ENCODE data around the gene SLC17A7.

DNA sequence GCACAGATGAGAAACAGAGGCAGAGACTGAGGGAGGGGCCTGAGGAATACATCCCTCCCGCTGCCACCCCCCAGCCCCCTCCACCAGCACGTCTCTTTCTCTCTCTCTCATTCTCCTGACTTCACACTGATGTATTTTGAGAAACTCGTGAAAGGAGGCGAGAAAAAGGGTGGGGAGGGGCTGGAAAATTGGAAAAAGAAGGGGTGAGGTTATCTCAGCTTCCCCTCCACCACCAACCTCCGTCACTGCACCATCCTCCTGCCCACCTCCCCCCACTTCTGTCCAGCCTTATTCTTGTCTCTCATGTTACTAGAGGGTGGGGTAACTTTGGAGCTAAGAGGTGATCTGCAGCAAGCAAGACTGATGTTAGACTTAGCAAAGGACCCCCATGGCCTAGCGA lies 1.5 kb downstream of the SLC17A7 start:
- TF ChIP-seq YY1 (IDR thresholded peaks at IDR 0.05; ENCODE audit: extremely low read depth, insufficient replicate concordance, low read depth, low read length) (no peak), JUND (IDR thresholded peaks at IDR 0.05) (no peak), POLR2A (IDR thresholded peaks at IDR 0.05; ENCODE audit: borderline replicate concordance, extremely low read depth, insufficient read depth, insufficient read length) (no peak)
- TF ChIP-seq, protein P1, sequence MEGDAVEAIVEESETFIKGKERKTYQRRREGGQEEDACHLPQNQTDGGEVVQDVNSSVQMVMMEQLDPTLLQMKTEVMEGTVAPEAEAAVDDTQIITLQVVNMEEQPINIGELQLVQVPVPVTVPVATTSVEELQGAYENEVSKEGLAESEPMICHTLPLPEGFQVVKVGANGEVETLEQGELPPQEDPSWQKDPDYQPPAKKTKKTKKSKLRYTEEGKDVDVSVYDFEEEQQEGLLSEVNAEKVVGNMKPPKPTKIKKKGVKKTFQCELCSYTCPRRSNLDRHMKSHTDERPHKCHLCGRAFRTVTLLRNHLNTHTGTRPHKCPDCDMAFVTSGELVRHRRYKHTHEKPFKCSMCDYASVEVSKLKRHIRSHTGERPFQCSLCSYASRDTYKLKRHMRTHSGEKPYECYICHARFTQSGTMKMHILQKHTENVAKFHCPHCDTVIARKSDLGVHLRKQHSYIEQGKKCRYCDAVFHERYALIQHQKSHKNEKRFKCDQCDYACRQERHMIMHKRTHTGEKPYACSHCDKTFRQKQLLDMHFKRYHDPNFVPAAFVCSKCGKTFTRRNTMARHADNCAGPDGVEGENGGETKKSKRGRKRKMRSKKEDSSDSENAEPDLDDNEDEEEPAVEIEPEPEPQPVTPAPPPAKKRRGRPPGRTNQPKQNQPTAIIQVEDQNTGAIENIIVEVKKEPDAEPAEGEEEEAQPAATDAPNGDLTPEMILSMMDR (IDR thresholded peaks at IDR 0.05 in 2 of 3, conservative IDR thresholded peaks at IDR 0.05 in 1 of 3; ENCODE audit: borderline replicate concordance in 1 of 3, insufficient read depth in 1 of 3, low read depth in 2 of 3, low read length in 2 of 3) = no peak
